ENCODE results near the gene DNAJC21.

DNA sequence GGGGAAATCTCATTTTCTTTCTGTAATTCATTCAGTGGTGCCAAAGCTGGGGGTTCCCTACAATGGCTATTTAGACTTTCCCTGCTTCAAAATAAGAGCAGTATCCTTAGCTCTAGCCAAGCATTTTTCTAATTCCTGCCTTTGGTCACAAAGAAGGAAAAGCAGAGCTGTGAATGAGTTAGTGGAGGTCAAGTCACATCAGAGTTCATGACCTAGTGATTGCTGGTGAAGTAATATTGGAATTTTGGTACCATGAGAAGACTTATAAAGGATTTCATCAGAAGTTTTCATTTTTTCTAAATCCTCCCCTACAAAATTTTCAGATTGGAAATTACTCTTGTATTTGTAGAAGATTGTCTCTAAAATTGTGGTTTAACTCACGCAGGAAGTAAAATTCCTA is 28.0 kb downstream of the DNAJC21 start:
- TF ChIP-seq CSRNP3 (CRISPR knock-in tag; IDR thresholded peaks at IDR 0.05) = no peak
- TF ChIP-seq, protein P1, sequence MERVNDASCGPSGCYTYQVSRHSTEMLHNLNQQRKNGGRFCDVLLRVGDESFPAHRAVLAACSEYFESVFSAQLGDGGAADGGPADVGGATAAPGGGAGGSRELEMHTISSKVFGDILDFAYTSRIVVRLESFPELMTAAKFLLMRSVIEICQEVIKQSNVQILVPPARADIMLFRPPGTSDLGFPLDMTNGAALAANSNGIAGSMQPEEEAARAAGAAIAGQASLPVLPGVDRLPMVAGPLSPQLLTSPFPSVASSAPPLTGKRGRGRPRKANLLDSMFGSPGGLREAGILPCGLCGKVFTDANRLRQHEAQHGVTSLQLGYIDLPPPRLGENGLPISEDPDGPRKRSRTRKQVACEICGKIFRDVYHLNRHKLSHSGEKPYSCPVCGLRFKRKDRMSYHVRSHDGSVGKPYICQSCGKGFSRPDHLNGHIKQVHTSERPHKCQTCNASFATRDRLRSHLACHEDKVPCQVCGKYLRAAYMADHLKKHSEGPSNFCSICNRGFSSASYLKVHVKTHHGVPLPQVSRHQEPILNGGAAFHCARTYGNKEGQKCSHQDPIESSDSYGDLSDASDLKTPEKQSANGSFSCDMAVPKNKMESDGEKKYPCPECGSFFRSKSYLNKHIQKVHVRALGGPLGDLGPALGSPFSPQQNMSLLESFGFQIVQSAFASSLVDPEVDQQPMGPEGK (CRISPR knock-in tag; IDR thresholded peaks at IDR 0.05; ENCODE audit: borderline replicate concordance) = no peak
